ENCODE data around the gene TNFRSF1A.
"Not testable (repeated sequence)": the region's sequence is repeated elsewhere in the genome, so short reads cannot be mapped to it uniquely, and the experiment has no call there.

The TNFRSF1A gene

GRCh38 chr12:6295094-6295811 is 46.6 kb downstream of the TNFRSF1A start:
- no peak for DNase-seq

- no peak for DNase-seq
These were observed 47.5 kb downstream of the TNFRSF1A start for GRCh38 chr12:6294156-6295093.

DNA sequence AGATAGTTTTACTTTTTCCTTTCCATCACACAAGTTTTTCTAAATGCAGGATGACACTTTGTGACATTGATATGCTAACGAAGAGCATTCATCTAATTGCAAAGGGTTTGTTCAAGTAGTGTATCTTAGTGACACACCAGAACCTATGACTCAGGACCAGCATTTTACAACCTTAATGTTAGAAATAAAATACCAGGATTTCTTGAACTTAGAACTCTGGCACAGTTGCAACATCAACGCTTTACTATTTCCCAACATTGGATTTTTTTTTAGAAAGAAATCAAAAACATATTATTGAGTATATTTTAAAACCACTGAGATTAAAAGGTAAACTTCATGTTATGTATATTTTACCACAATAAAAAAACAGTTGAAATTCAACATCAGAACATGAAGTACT is 49.3 kb downstream of the TNFRSF1A start:
- DNase-seq: no peak

DNA sequence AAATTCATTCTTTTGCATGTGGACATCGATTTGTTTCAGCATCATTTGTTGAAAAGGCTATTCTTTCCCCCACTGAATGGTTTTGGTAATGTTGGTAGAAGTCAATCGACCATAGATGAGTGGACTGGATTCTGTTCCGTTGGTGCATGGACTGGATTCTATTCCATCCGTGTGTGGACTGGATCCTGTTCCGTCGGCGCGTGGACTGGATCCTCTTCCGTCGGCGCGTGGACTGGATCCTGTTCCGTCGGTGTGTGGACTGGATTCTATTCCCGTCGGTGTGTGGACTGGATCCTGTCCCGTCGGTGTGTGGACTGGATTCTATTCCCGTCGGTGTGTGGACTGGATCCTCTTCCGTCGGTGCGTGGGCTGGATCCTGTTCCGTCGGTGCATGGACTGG is 52.0 kb downstream of the TNFRSF1A start:
- DNase-seq: not testable (repeated sequence)

GRCh38 chr12:6289081-6289480 is 52.8 kb downstream of the TNFRSF1A start:
- not testable (repeated sequence) for DNase-seq

GRCh38 chr12:6288235-6288634 is 53.6 kb downstream of the TNFRSF1A start:
- no peak for DNase-seq

DNA sequence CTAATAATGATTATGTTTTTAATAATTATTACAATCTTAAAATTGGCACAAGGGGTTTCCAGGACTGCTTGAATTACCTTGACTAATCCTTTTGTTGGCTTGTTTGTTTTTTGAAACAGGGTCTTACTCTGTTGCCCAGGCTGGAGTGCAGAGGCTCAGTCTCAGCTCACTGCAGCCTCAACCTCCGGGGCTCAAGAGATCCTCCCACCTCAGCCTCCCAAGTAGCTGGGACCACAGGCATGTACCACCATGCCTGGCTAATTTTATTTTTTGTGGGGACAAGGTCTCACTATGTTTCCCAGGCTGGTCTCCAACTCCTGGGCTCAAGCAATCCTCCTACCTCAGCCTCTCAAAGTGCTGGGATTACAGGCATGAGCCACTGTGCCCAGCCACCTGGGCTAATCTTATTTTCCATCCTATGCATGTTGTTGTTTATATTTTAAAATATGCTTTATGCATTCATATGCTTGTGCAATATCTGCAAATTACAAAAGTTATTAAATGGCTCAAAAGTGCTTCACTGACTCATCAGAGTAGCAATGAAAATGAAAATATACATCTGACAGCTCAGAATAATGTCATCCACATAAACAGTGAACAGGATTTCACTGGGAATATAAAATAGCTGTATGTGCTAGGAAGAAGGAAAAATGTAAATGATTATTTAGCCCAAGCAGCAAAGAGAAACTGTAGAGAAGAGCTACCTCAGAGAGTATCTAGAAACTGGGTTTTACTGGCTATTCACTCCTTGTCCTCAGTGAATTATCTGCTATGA is 56.2 kb downstream of the TNFRSF1A start:
- DNase-seq: no peak

DNA sequence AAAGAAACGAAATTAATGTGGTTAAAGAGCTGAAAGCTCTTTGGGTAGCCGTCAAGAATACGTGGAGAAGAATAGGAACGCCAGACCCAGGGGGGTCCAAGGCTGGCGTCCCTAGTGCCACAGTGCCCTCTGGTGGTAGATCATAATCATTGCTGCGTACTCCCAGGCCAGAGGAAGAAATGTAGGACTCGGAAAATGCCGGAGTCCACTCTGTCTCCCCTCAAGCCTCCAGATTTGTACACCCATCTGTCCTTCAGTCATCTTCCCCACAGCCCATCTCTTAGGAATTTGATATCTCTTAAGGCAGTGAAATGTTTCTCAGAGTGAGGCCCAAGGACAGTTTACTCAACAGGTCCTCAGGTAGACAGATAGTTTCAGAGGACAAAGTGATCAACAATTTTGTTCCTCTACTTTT is 56.8 kb downstream of the TNFRSF1A start:
- DNase-seq: peak; percentile 14 to 31 (median 29)

- DNase-seq: no peak
These were observed 57.6 kb downstream of the TNFRSF1A start for GRCh38 chr12:6284273-6284672.

GRCh38 chr12:6282453-6282840 is 59.4 kb downstream of the TNFRSF1A start:
- DNase-seq: no peak

GRCh38 chr12:6281081-6281809 is 60.6 kb downstream of the TNFRSF1A start:
- DNase-seq: no peak

DNA sequence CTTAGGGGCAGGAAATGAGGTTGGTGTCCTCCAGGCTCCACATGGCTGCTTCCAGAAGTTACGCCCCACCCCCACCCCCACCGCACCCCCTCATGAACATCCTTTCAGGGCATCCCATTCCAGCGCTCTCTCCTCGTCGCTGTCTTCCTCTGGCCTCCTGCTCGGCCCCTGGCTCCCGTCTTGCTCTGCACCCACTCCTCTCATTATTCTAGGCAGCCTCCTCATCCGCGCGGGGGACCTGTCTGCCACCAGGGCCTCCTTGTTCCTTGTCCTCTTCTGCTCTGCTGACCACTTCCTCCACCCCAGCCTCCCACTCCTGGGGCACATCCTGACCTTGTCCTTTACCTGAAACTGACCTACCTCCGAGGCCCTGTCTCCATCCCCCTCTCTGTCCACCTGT is 61.2 kb downstream of the TNFRSF1A start:
- DNase-seq: no peak

DNA sequence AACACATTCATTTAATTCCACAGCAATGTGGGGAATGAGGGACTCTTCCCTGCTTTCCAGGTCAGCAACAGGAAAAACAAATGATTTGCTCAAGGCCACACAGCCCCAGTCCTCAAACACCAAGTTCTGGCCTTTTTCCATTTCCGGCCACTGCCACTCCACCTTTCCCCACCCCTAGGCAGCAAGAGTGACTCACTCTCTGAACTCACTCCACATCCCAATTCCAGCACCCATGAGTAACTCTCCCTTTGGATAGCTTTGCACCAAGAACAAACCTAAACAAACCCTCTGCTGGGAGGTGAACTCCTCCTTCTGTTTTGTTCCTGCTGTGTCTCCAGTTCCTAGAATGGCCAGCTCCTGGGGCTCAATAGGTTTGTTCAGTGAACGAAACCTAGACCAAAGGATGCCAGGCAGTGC is 61.8 kb downstream of the TNFRSF1A start:
- no peak for DNase-seq

- no peak for DNase-seq
These were observed 62.2 kb downstream of the TNFRSF1A start for GRCh38 chr12:6279631-6280030.

DNA sequence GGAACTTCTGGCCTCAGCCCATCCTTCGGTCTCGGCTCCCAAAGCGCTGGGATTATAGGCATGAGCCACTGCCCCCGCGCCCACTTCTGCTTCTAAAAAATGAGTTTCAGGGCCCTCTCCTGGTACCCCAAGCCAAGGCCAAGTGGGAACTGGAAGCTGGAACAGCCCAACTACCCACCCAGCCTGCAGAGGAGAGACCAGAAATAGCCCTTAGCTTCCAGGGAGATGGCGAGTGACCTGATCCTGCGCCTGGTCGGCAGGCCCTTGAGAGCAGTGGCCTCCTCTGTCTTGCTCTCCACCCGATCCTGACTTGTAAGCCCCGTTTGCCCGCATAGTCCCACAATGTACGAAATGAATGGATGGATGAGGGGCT is 62.6 kb downstream of the TNFRSF1A start:
- DNase-seq: no peak

All from activated CD4-positive, CD25-positive, alpha-beta regulatory T cell (primary cell).